Liver (tissue), 9 donors: Measurements from ENCODE around the gene FOXN3. TPM values are rescaled to one million over a fixed set of nuclear protein-coding genes. Genes with fewer than 3 reads are reported as not detected.

Experiments
- DNase-seq: peaks from one replicate; pipeline ENCODE4 v3.0.0-alpha.2; 2017; ENCODE audit warnings: low spot score
- H3K27ac ChIP-seq, 2 donors: one replicate each; pipeline ENCODE4 v1.7.0; 2013; ENCODE audit warnings: inconsistent platforms in 2 of 2, low read length in 2 of 2, control low read depth in 1 of 2, low read depth in 1 of 2, mild to moderate bottlenecking in 1 of 2
- H3K27me3 ChIP-seq, 4 donors: one replicate each; pipeline versions ENCODE4 v1.6.1 to v1.7.0; 2013; ENCODE audit warnings: low read length in 3 of 4, inconsistent platforms in 1 of 4, mild to moderate bottlenecking in 1 of 4, moderate library complexity in 1 of 4; ENCODE audit not compliant: control insufficient read depth in 4 of 4, insufficient read depth in 4 of 4
- H3K36me3 ChIP-seq, 4 donors: one replicate each; pipeline versions ENCODE4 v1.6.1 to v1.7.0; 2013; ENCODE audit warnings: low read length in 3 of 4, mild to moderate bottlenecking in 3 of 4, low read depth in 1 of 4, moderate library complexity in 1 of 4; ENCODE audit not compliant: control insufficient read depth in 4 of 4, insufficient read depth in 3 of 4
- H3K4me1 ChIP-seq, 4 donors: one replicate each; pipeline versions ENCODE4 v1.6.1 to v1.7.0; 2013; ENCODE audit warnings: low read length in 3 of 4, mild to moderate bottlenecking in 3 of 4, moderate library complexity in 1 of 4; ENCODE audit not compliant: control insufficient read depth in 4 of 4, insufficient read depth in 4 of 4
- H3K4me3 ChIP-seq, 3 donors: one replicate each; pipeline versions ENCODE4 v1.6.1 to v1.7.0; 2013; ENCODE audit warnings: low read length in 3 of 3, control low read depth in 1 of 3, low read depth in 1 of 3, mild to moderate bottlenecking in 1 of 3
- H3K9ac ChIP-seq, 2 donors: one replicate each; pipeline ENCODE4 v1.7.0; 2013; ENCODE audit warnings: low read length in 2 of 2, mild to moderate bottlenecking in 2 of 2, moderate library complexity in 2 of 2, control low read depth in 1 of 2, low read depth in 1 of 2
- H3K9me3 ChIP-seq, 4 donors: one replicate each; pipeline versions ENCODE4 v1.6.1 to v1.7.0; 2013; ENCODE audit warnings: low read length in 3 of 4; ENCODE audit not compliant: control insufficient read depth in 4 of 4
- FOXA1 ChIP-seq: IDR thresholded peaks from 2 replicates; pipeline ENCODE4 v1.6.1; 2016; ENCODE audit warnings: antibody characterized with exemption
- GABPA ChIP-seq, 2 donors: IDR thresholded peaks in 1 of 2; conservative IDR thresholded peaks in 1 of 2; 2 replicates each; pipeline ENCODE4 v1.6.1; 2016; ENCODE audit warnings: antibody characterized with exemption in 2 of 2, mild to moderate bottlenecking in 1 of 2, moderate library complexity in 1 of 2
- HNF4A ChIP-seq, 2 donors: conservative IDR thresholded peaks; 2 replicates each; pipeline ENCODE4 v1.6.1; 2016; ENCODE audit warnings: antibody characterized with exemption in 2 of 2, mild to moderate bottlenecking in 2 of 2
- HNF4G ChIP-seq: IDR thresholded peaks from 2 replicates; pipeline ENCODE4 v1.6.1; 2016; ENCODE audit warnings: antibody characterized with exemption
- JUND ChIP-seq, 2 donors: IDR thresholded peaks; 2 replicates each; pipeline ENCODE4 v1.6.1; 2016; ENCODE audit warnings: antibody characterized with exemption in 2 of 2
- MAX ChIP-seq: IDR thresholded peaks from 2 replicates; pipeline ENCODE4 v1.6.1; 2016; ENCODE audit warnings: antibody characterized with exemption
- NR2F2 ChIP-seq: IDR thresholded peaks from 2 replicates; pipeline ENCODE4 v1.6.1; 2016; ENCODE audit warnings: antibody characterized with exemption
- RAD21 ChIP-seq, 2 donors: IDR thresholded peaks; 2 replicates each; pipeline ENCODE4 v1.6.1; 2016; ENCODE audit warnings: antibody characterized with exemption in 2 of 2, mild to moderate bottlenecking in 2 of 2
- RXRA ChIP-seq, 2 donors: IDR thresholded peaks; 2 replicates each; pipeline ENCODE4 v1.6.1; 2017 to 2018; ENCODE audit warnings: antibody characterized with exemption in 2 of 2, mild to moderate bottlenecking in 1 of 2
- SP1 ChIP-seq: IDR thresholded peaks from 2 replicates; pipeline ENCODE4 v1.6.1; 2018; ENCODE audit warnings: antibody characterized with exemption, mild to moderate bottlenecking
- TAF1 ChIP-seq: conservative IDR thresholded peaks from 2 replicates; pipeline ENCODE4 v1.6.1; 2016; ENCODE audit warnings: antibody characterized with exemption, mild to moderate bottlenecking
- YY1 ChIP-seq: IDR thresholded peaks from 2 replicates; pipeline ENCODE4 v1.6.1; 2016; ENCODE audit warnings: antibody characterized with exemption, mild to moderate bottlenecking
- WGBS: extraction: QIAGEN DNeasy Blood & Tissue Kit; methylation state at CpG from one replicate; pipeline ENCODE4 v1.1.7; 2013; 5-methylcytosine and 5-hydroxymethylcytosine counted together
- polyA plus RNA-seq, 2 donors: library from polyadenylated mRNA; stranded (reverse) in 1 of 2; unstranded in 1 of 2; fragments of 200-250 nt in 1 of 2; fragments of >200 nt in 1 of 2; fragmentation: Nextera tagmentation in 1 of 2; extraction: Ambion mirVana in 1 of 2; gene quantifications; one replicate each; pipeline versions ENCODE4 v1.2.1 to v1.2.3, GENCODE V29; 2013 to 2015
- total RNA-seq, 2 donors: library from RNA; depleted of rRNA; stranded (reverse); fragments of >200 nt; gene quantifications; one replicate each; pipeline ENCODE4 v1.2.3, GENCODE V29; 2014
- TF ChIP-seq, protein P1 (sequence below): IDR thresholded peaks from 2 replicates; pipeline ENCODE4 v1.6.1; 2016; ENCODE audit warnings: antibody characterized with exemption
- TF ChIP-seq, protein P2 (sequence below): IDR thresholded peaks from 2 replicates; pipeline ENCODE4 v1.6.1; 2016; ENCODE audit warnings: antibody characterized with exemption, mild to moderate bottlenecking
- TF ChIP-seq, protein P3 (sequence below): fragments of 150-350 bp; IDR thresholded peaks from 2 replicates; pipeline ENCODE4 v1.5.1; 2017; ENCODE audit warnings: improper control_type of control experiment, low read depth, low read length; ENCODE audit not compliant: missing input control
- donor health status: healthy.
- donor health status: healthy.
- donor health status: healthy.
- donor health status: healthy.
- donor health status: healthy.

FOXN3 gene
- total and polyA plus RNA-seq, 4 donors, result 17.8 to 44.8 (median 35.3) TPM

GRCh38 chr14:89312932-89313331, 104.1 kb downstream of the FOXN3 start:
- TF ChIP-seq RAD21 (IDR thresholded peaks at IDR 0.05) (no peak), MAX (no peak), HNF4A (conservative IDR thresholded peaks at IDR 0.05) (no peak), YY1 (no peak), FOXA1 (no peak), NR2F2 (no peak), TAF1 (no peak), JUND (IDR thresholded peaks at IDR 0.05) (no peak), SP1 (no peak), GABPA (IDR thresholded peaks at IDR 0.05 in 1 of 2, conservative IDR thresholded peaks at IDR 0.05 in 1 of 2) (no peak), HNF4G (no peak), RXRA (IDR thresholded peaks at IDR 0.05) (no peak)
- TF ChIP-seq, protein P1, sequence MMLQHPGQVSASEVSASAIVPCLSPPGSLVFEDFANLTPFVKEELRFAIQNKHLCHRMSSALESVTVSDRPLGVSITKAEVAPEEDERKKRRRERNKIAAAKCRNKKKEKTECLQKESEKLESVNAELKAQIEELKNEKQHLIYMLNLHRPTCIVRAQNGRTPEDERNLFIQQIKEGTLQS, result no peak
- TF ChIP-seq, protein P2, sequence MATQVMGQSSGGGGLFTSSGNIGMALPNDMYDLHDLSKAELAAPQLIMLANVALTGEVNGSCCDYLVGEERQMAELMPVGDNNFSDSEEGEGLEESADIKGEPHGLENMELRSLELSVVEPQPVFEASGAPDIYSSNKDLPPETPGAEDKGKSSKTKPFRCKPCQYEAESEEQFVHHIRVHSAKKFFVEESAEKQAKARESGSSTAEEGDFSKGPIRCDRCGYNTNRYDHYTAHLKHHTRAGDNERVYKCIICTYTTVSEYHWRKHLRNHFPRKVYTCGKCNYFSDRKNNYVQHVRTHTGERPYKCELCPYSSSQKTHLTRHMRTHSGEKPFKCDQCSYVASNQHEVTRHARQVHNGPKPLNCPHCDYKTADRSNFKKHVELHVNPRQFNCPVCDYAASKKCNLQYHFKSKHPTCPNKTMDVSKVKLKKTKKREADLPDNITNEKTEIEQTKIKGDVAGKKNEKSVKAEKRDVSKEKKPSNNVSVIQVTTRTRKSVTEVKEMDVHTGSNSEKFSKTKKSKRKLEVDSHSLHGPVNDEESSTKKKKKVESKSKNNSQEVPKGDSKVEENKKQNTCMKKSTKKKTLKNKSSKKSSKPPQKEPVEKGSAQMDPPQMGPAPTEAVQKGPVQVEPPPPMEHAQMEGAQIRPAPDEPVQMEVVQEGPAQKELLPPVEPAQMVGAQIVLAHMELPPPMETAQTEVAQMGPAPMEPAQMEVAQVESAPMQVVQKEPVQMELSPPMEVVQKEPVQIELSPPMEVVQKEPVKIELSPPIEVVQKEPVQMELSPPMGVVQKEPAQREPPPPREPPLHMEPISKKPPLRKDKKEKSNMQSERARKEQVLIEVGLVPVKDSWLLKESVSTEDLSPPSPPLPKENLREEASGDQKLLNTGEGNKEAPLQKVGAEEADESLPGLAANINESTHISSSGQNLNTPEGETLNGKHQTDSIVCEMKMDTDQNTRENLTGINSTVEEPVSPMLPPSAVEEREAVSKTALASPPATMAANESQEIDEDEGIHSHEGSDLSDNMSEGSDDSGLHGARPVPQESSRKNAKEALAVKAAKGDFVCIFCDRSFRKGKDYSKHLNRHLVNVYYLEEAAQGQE, result no peak
- no peaks in the 10 kb centered on the region for H3K9me3 ChIP-seq
- peaks cover 4 to 9% (median 5%) of the 10 kb centered on the region in 4 donors for H3K4me1 ChIP-seq
- no peak for DNase-seq
- no peaks in the 10 kb centered on the region for H3K27me3 ChIP-seq
- no peak overlapping the region for H3K9ac ChIP-seq
- H3K36me3 ChIP-seq, result peaks cover 0 to 3% (median 0%) of the 10 kb centered on the region in 4 donors
- no peak overlapping the region for H3K4me3 ChIP-seq
- WGBS, result 92% methylated on average over 5 of the region's 5 CpGs
- no peak overlapping the region for H3K27ac ChIP-seq

DNA sequence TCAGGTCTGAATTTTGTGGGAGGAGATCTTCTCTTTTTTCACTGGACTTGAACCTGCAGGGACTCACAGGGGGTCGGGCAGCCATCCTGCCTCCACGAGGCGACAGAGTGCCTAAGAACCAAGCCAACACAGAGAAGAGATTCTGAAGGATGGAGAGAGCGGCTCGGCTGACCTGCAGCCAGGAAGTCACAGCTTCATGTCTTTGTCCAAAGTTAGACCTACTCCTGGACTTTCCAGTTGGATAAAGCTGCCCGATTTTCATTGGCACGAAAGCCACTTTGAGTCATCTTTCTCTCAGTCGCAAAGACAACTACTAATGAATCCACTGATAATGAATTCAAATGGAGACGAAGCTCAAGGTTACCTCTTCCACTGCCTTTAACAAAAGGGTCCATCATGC, 106.8 kb downstream of the FOXN3 start:
- Histone ChIP-seq H3K4me3 (no peak overlapping the region), H3K36me3 (no peaks in the 10 kb centered on the region), H3K27ac (no peak overlapping the region), H3K9me3 (no peaks in the 10 kb centered on the region), H3K9ac (no peak overlapping the region), H3K4me1 (peaks cover 6 to 20% (median 8%) of the 10 kb centered on the region in 4 donors), H3K27me3 (no peaks in the 10 kb centered on the region)
- no peak for DNase-seq
- 95% methylated on average over 9 of the region's 9 CpGs for WGBS
- TF ChIP-seq TAF1 (no peak), YY1 (no peak)

GRCh38 chr14:89309670-89310177, 107.3 kb downstream of the FOXN3 start:
- DNase-seq, result no peak
- Histone ChIP-seq H3K4me1 (peaks cover 6 to 20% (median 8%) of the 10 kb centered on the region in 4 donors), H3K4me3 (no peak overlapping the region), H3K9me3 (no peaks in the 10 kb centered on the region), H3K27me3 (no peaks in the 10 kb centered on the region), H3K27ac (no peak overlapping the region), H3K9ac (no peak overlapping the region), H3K36me3 (no peaks in the 10 kb centered on the region)
- WGBS, result 95% methylated on average over 11 of the region's 11 CpGs
- TF ChIP-seq YY1 (no peak), NR2F2 (no peak)
- TF ChIP-seq, protein P3, sequence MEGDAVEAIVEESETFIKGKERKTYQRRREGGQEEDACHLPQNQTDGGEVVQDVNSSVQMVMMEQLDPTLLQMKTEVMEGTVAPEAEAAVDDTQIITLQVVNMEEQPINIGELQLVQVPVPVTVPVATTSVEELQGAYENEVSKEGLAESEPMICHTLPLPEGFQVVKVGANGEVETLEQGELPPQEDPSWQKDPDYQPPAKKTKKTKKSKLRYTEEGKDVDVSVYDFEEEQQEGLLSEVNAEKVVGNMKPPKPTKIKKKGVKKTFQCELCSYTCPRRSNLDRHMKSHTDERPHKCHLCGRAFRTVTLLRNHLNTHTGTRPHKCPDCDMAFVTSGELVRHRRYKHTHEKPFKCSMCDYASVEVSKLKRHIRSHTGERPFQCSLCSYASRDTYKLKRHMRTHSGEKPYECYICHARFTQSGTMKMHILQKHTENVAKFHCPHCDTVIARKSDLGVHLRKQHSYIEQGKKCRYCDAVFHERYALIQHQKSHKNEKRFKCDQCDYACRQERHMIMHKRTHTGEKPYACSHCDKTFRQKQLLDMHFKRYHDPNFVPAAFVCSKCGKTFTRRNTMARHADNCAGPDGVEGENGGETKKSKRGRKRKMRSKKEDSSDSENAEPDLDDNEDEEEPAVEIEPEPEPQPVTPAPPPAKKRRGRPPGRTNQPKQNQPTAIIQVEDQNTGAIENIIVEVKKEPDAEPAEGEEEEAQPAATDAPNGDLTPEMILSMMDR, result no peak
